Fibroblast of the conjunctiva (primary cell): ENCODE results near the gene CRCP.
"Not testable (repeated sequence)": the region's sequence is repeated elsewhere in the genome, so short reads cannot be mapped to it uniquely, and the experiment has no call there.

Source experiments
- DNase-seq: peaks from one replicate; pipeline ENCODE4 v3.0.0-alpha.2; 2010; ENCODE audit warnings: low read depth

Gene CRCP

GRCh38 chr7:66114743-66115649 is at the start of gene CRCP:
Gene CRCP (plus strand): TSS chr7:66114847. CDS start chr7:66114963, 116 bp downstream.
- peak; percentile 51 for DNase-seq

GRCh38 chr7:66069732-66070131 is 44.9 kb upstream of the CRCP start:
- no peak for DNase-seq

- no peak for DNase-seq
Measured at GRCh38 chr7:66070222-66070621, 44.4 kb upstream of the CRCP start.

GRCh38 chr7:66072208-66072607 is 42.4 kb upstream of the CRCP start:
- DNase-seq = not testable (repeated sequence)

GRCh38 chr7:66075590-66076461 is 38.8 kb upstream of the CRCP start, which contains the start of gene ASL:
Gene ASL (plus strand): TSS chr7:66075819. CDS start chr7:66076082, 263 bp downstream.
- DNase-seq = peak; percentile 69

GRCh38 chr7:66076462-66077329 is 38.0 kb upstream of the CRCP start:
- DNase-seq = no peak

- DNase-seq = no peak
Measured at GRCh38 chr7:66078067-66078466, 36.6 kb upstream of the CRCP start.

- no peak for DNase-seq
Measured at GRCh38 chr7:66082083-66082482, 32.6 kb upstream of the CRCP start.

GRCh38 chr7:66082886-66083415 is 31.7 kb upstream of the CRCP start:
- no peak for DNase-seq

GRCh38 chr7:66083677-66084076 is 31.0 kb upstream of the CRCP start:
- DNase-seq = no peak

GRCh38 chr7:66088861-66089838 is 25.5 kb upstream of the CRCP start:
- no peak for DNase-seq

- DNase-seq = no peak
Measured at GRCh38 chr7:66092654-66093053, 22.0 kb upstream of the CRCP start.

- DNase-seq = no peak
Measured at GRCh38 chr7:66095010-66095409, 19.6 kb upstream of the CRCP start.

GRCh38 chr7:66099232-66099550 is 15.5 kb upstream of the CRCP start:
- no peak for DNase-seq

GRCh38 chr7:66099551-66100407 is 14.9 kb upstream of the CRCP start:
- peak; percentile 77 for DNase-seq

- DNase-seq = no peak
Measured at GRCh38 chr7:66100408-66101050, 14.1 kb upstream of the CRCP start.

GRCh38 chr7:66102168-66102567 is 12.5 kb upstream of the CRCP start:
- DNase-seq = not testable (repeated sequence)

- DNase-seq = not testable (repeated sequence)
Measured at GRCh38 chr7:66103994-66104393, 10.7 kb upstream of the CRCP start.

- no peak for DNase-seq
Measured at GRCh38 chr7:66105263-66105748, 9.3 kb upstream of the CRCP start.
